ENCODE results near the gene PROS1.

The PROS1 gene

DNA sequence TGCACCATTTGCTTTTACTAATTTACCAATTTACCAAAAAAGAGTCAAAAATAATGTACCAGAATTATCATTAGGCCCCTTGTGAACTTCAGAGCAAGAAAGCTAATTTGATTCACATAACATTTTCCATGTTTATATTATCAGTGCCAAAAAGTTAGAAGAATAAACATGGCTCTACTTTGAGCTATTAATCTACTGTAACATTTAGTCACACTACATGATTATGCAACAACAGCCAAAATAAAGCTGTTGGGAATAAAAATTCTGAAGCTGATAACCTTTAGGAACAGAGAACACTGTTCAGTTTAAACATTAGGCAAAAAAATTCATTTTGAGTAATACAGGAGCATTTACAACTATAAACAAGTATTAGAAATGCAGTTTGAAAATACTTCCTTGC is 63.6 kb downstream of the PROS1 start:
- H3K4me1 ChIP-seq (ENCODE audit: control insufficient read depth, insufficient read depth, low read length), result no peaks in the 10 kb centered on the region
- no peak overlapping the region for H3K27ac ChIP-seq (ENCODE audit: extremely low read depth, low read depth, low read length)
- H3K36me3 ChIP-seq (ENCODE audit: control insufficient read depth in 2 of 2, insufficient read depth in 1 of 2, low read length in 2 of 2), result no peaks in the 10 kb centered on the region
- ChIA-PET CTCF (interaction anchor here (1.1 kb wide), 1 partner anchor 12 kb away, joined by 4 read pairs; no protein-coding TSS in a partner anchor), POLR2A (no interaction called here)
- TF ChIP-seq ZBTB7A (tag by site-specific recombination; IDR thresholded peaks at IDR 0.05; ENCODE audit: low read depth) (no peak), ZNF266 (tag by site-specific recombination; IDR thresholded peaks at IDR 0.05; ENCODE audit: low read depth) (no peak), OVOL3 (tag by site-specific recombination; IDR thresholded peaks at IDR 0.05) (no peak), ZNF404 (tag by site-specific recombination; IDR thresholded peaks at IDR 0.05) (no peak), ZNF292 (tag by site-specific recombination; IDR thresholded peaks at IDR 0.05; ENCODE audit: borderline replicate concordance, low read depth) (no peak), ZNF549 (tag by site-specific recombination; IDR thresholded peaks at IDR 0.05) (no peak), ZNF121 (tag by site-specific recombination; IDR thresholded peaks at IDR 0.05) (no peak), ZNF394 (tag by site-specific recombination; IDR thresholded peaks at IDR 0.05; ENCODE audit: borderline replicate concordance) (no peak), ZNF16 (tag by site-specific recombination; IDR thresholded peaks at IDR 0.05; ENCODE audit: low read depth) (no peak), GLI4 (tag by site-specific recombination; IDR thresholded peaks at IDR 0.05) (no peak)
- TF ChIP-seq, protein P1, sequence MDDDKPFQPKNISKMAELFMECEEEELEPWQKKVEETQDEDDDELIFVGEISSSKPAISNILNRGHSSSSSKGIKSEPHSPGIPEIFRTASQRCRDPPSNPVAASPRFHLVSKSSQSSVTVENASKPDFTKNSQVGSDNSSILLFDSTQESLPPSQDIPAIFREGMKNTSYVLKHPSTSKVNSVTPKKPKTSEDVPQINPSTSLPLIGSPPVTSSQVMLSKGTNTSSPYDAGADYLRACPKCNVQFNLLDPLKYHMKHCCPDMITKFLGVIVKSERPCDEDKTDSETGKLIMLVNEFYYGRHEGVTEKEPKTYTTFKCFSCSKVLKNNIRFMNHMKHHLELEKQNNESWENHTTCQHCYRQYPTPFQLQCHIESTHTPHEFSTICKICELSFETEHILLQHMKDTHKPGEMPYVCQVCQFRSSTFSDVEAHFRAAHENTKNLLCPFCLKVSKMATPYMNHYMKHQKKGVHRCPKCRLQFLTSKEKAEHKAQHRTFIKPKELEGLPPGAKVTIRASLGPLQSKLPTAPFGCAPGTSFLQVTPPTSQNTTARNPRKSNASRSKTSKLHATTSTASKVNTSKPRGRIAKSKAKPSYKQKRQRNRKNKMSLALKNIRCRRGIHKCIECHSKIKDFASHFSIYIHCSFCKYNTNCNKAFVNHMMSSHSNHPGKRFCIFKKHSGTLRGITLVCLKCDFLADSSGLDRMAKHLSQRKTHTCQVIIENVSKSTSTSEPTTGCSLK (tag by site-specific recombination; IDR thresholded peaks at IDR 0.05), result no peak
- TF ChIP-seq, protein P2, sequence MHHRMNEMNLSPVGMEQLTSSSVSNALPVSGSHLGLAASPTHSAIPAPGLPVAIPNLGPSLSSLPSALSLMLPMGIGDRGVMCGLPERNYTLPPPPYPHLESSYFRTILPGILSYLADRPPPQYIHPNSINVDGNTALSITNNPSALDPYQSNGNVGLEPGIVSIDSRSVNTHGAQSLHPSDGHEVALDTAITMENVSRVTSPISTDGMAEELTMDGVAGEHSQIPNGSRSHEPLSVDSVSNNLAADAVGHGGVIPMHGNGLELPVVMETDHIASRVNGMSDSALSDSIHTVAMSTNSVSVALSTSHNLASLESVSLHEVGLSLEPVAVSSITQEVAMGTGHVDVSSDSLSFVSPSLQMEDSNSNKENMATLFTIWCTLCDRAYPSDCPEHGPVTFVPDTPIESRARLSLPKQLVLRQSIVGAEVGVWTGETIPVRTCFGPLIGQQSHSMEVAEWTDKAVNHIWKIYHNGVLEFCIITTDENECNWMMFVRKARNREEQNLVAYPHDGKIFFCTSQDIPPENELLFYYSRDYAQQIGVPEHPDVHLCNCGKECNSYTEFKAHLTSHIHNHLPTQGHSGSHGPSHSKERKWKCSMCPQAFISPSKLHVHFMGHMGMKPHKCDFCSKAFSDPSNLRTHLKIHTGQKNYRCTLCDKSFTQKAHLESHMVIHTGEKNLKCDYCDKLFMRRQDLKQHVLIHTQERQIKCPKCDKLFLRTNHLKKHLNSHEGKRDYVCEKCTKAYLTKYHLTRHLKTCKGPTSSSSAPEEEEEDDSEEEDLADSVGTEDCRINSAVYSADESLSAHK (tag by site-specific recombination; IDR thresholded peaks at IDR 0.05), result no peak
- TF ChIP-seq, protein P3, sequence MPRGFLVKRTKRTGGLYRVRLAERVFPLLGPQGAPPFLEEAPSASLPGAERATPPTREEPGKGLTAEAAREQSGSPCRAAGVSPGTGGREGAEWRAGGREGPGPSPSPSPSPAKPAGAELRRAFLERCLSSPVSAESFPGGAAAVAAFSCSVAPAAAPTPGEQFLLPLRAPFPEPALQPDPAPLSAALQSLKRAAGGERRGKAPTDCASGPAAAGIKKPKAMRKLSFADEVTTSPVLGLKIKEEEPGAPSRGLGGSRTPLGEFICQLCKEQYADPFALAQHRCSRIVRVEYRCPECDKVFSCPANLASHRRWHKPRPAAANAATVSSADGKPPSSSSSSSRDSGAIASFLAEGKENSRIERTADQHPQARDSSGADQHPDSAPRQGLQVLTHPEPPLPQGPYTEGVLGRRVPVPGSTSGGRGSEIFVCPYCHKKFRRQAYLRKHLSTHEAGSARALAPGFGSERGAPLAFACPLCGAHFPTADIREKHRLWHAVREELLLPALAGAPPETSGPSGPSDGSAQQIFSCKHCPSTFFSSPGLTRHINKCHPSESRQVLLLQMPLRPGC (tag by site-specific recombination; IDR thresholded peaks at IDR 0.05), result no peak
- TF ChIP-seq, protein P4, sequence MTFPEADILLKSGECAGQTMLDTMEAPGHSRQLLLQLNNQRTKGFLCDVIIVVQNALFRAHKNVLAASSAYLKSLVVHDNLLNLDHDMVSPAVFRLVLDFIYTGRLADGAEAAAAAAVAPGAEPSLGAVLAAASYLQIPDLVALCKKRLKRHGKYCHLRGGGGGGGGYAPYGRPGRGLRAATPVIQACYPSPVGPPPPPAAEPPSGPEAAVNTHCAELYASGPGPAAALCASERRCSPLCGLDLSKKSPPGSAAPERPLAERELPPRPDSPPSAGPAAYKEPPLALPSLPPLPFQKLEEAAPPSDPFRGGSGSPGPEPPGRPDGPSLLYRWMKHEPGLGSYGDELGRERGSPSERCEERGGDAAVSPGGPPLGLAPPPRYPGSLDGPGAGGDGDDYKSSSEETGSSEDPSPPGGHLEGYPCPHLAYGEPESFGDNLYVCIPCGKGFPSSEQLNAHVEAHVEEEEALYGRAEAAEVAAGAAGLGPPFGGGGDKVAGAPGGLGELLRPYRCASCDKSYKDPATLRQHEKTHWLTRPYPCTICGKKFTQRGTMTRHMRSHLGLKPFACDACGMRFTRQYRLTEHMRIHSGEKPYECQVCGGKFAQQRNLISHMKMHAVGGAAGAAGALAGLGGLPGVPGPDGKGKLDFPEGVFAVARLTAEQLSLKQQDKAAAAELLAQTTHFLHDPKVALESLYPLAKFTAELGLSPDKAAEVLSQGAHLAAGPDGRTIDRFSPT (tag by site-specific recombination; IDR thresholded peaks at IDR 0.05), result no peak
- TF ChIP-seq, protein P5, sequence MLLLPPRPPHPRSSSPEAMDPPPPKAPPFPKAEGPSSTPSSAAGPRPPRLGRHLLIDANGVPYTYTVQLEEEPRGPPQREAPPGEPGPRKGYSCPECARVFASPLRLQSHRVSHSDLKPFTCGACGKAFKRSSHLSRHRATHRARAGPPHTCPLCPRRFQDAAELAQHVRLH (tag by site-specific recombination; IDR thresholded peaks at IDR 0.05), result no peak
- TF ChIP-seq, protein P6, sequence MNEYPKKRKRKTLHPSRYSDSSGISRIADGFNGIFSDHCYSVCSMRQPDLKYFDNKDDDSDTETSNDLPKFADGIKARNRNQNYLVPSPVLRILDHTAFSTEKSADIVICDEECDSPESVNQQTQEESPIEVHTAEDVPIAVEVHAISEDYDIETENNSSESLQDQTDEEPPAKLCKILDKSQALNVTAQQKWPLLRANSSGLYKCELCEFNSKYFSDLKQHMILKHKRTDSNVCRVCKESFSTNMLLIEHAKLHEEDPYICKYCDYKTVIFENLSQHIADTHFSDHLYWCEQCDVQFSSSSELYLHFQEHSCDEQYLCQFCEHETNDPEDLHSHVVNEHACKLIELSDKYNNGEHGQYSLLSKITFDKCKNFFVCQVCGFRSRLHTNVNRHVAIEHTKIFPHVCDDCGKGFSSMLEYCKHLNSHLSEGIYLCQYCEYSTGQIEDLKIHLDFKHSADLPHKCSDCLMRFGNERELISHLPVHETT (tag by site-specific recombination; IDR thresholded peaks at IDR 0.05), result no peak
- no peak overlapping the region for H3K4me3 ChIP-seq (ENCODE audit: low read depth, low read length)
- H3K9me3 ChIP-seq (ENCODE audit: control insufficient read depth, insufficient read depth, low read depth, low read length), result no peaks in the 10 kb centered on the region
